Endothelial cell of umbilical vein (primary cell): ENCODE results near the gene SHLD3.

Source experiments
- CTCF ChIP-seq, 2 donors: IDR thresholded peaks; 1 replicate in 1 of 2; 2 replicates in 1 of 2; pipeline ENCODE4 v1.5.1; 2011; ENCODE audit warnings: low read length in 2 of 2, mild to moderate bottlenecking in 2 of 2, moderate library complexity in 2 of 2, control low read depth in 1 of 2, inconsistent platforms in 1 of 2, low read depth in 1 of 2; ENCODE audit not compliant: insufficient read depth in 1 of 2; ENCODE audit errors: extremely low read depth in 1 of 2
- POLR2A ChIP-seq: IDR thresholded peaks from 2 replicates; pipeline ENCODE4 v1.6.1; 2012; ENCODE audit warnings: low read depth, mild to moderate bottlenecking, control low read depth, low read length

GRCh38 chr5:65611524-65611923 lies 13.3 kb upstream of the SHLD3 start:
- no peak for TF ChIP-seq CTCF (IDR thresholded peaks at IDR 0.05; ENCODE audit: extremely low read depth in 1 of 2, insufficient read depth in 1 of 2, low read depth in 1 of 2, low read length in 2 of 2)
- TF ChIP-seq POLR2A, result no peak
